Transverse colon (tissue), 4 donors: Measurements from ENCODE around the gene SELENBP1.

Source experiments
- POLR2AphosphoS5 ChIP-seq, 3 donors: sonication (generic); formaldehyde crosslinking; IDR thresholded peaks; one replicate each; pipeline ENCODE4 v1.6.1; 2016; ENCODE audit warnings: antibody characterized with exemption in 3 of 3
- TF ChIP-seq, protein P1 (sequence below), 5 experiments: fragments of 200-600 bp in 3 of 5; fragments of 450-650 bp in 2 of 5; sonication (generic) in 3 of 5; IDR thresholded peaks; 1 replicate in 2 of 5; 2 replicates in 3 of 5; pipeline ENCODE4 v1.5.1; 2016 to 2017; ENCODE audit warnings: antibody characterized with exemption in 5 of 5, inconsistent platforms in 3 of 5, mild to moderate bottlenecking in 2 of 5, moderate library complexity in 1 of 5

- TF ChIP-seq, protein P1, sequence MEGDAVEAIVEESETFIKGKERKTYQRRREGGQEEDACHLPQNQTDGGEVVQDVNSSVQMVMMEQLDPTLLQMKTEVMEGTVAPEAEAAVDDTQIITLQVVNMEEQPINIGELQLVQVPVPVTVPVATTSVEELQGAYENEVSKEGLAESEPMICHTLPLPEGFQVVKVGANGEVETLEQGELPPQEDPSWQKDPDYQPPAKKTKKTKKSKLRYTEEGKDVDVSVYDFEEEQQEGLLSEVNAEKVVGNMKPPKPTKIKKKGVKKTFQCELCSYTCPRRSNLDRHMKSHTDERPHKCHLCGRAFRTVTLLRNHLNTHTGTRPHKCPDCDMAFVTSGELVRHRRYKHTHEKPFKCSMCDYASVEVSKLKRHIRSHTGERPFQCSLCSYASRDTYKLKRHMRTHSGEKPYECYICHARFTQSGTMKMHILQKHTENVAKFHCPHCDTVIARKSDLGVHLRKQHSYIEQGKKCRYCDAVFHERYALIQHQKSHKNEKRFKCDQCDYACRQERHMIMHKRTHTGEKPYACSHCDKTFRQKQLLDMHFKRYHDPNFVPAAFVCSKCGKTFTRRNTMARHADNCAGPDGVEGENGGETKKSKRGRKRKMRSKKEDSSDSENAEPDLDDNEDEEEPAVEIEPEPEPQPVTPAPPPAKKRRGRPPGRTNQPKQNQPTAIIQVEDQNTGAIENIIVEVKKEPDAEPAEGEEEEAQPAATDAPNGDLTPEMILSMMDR (IDR thresholded peaks at IDR 0.05): no peak
- TF ChIP-seq POLR2AphosphoS5 (IDR thresholded peaks at IDR 0.05): no peak
Observed at GRCh38 chr1:151416231-151416630, 43.7 kb upstream of the SELENBP1 start.
